NCI-H345 treated with DMSO at 0.1 percent for 48 hours (cell line): Measurements from ENCODE around the gene PHF21B.

Source experiments
- DNase-seq: peaks from one replicate; lab custom pipeline; 2025; ENCODE audit not compliant: unreplicated experiment; lab: John Stamatoyannopoulos, UW

The PHF21B gene

DNA sequence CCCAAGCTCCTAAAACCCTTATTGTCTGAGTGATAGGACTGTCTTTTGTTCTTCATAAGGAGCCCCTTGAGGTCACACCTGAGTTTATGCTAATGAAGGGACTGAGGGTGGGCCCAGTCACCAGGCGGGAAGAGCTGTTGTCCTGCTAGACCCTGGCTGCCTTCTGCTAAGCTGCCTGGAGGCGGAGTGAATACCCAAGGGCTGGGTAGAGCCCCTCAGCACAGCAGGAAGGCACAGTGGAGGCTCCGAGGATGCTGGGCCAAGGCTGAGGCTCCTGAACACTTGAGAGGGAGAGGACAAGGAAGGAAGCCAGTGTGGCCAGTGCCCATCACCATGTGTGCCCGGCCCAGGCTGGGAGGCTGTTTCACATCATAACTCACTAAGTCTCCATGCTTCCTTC, 4.8 kb upstream of the PHF21B start:
- no peak for DNase-seq

- DNase-seq, result no peak
Observed at GRCh38 chr22:45013138-45013537, 3.3 kb upstream of the PHF21B start.

GRCh38 chr22:45010532-45010900, 711 bp upstream of the PHF21B start:
- no peak for DNase-seq

DNA sequence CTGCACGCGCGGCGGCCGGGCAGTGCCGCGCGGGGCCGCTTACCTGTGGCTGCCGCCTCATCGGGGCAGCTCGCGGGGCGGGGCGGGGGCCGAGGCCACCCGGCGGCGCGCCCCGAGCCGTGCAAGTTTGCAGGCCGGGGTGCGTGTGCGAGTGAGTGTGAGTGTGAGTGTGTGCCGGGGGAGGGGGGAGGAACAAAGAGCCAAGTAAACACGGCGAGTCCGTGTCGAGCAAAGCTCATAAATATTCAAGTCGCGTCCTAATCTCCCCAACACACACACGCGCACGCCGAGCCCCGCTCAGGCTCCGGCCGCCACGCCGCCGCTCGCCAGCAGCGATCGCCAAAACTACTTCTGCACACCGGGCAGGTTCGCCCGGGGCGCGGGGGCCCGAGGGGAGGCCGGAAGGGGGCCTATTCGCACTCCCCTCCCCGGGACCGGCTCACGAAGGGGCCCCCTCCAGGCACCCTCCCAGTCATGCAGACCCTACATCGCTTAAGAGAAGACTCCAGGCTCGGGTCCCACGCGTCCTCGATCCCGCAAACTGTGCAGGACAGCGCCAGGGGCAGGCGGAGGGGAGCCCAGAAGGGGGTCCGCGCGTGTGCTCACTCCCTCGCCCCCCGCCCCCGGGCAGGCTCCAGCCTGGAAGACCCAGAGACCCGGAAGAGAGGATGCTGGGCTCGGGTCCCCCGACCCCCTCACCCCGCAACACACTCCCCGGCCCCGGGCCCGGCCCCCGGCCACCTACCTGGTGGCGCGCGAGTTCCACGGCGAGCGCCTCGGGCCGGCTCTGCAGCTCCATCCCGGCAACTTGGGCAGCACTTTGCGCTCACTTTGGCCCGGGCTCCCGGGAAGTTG, 827 bp downstream of the PHF21B start:
- DNase-seq, result no peak

DNA sequence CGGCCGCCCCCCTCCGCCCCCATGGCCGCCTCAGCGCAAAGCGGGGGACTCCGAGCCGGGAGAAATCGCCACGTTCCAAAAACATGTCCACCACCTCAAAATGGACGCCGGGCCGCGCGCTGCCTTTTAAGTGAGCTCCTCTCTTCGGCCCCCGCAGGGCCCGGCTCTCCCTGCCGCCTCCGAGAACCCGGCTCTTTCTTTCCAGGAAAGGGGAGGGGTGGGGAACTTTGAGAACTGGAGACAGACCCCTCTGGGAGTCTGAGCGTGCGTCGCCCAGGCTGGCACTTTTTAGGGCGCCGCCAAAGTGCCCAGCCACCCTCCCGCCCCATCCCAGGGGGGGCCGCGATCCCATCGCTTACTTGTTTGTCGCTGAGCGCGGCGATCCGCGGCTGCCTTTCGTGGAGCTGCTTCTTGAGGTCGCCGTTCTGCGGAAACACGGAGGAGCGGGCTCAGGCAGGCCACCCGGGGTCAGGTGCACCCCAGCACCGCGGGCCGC, 1.6 kb downstream of the PHF21B start:
- no peak for DNase-seq

DNA sequence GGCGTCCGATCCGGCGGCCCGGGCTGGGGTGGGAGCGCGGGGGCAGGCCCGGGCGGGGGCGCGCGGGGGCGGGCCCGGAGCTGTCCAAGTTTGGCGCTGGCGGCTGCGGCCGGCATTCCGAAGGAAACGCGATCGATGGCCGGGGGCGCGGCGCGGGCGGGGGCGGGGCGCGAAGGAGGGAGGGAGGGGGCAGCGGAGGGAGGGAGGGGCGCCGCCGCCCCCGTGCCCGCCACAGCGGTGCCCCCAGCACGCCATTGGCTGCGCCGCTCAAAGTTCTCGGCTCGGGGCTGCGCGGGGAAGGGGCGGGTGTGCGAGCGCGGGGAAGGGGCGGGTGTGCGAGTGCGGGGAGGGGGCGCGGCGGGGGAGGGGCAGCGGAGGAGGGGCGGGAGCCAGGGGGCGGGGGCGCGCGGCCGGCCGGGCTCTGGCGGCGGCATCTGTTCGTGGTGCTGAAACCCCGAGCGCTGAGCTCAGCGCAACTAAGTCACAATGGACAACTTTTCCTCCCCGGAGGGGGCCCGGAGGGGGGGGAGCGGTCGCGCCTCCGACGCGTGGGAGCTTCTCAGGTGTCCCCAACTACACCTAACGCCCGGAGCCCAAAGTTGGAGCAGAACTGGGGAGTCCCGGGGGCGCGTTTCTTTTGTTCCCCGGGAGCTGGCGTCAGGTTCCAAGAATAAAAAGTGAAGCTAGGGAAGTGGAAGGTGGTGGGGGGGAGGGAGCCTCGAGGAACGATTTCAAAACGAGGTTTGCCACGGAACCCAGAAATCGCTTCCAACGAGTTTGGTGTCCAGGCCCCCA, 2.2 kb downstream of the PHF21B start:
- no peak for DNase-seq

DNA sequence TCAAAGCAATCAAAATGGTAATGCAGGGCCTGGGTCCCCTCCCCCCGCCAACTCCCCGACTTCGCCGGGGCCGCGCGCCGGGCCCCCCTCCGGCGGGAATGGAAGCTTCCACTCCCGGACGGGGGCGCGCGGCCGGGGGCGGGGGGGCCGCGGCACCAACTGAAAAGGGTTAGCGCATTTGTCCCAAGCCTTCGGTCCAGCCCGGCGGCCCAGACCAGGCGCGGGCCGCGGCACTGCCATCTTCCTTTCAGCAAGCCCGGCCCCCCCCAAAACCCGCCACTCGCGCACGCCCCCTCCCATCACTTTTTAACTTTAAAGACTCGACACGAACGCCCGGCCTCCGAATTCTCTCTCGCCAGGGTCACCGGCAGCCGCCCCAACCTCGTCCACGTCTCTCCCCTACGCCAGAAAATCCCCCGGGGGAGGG, 2.8 kb downstream of the PHF21B start:
- DNase-seq, result no peak

GRCh38 chr22:45006111-45006963, 3.5 kb downstream of the PHF21B start:
- no peak for DNase-seq

DNA sequence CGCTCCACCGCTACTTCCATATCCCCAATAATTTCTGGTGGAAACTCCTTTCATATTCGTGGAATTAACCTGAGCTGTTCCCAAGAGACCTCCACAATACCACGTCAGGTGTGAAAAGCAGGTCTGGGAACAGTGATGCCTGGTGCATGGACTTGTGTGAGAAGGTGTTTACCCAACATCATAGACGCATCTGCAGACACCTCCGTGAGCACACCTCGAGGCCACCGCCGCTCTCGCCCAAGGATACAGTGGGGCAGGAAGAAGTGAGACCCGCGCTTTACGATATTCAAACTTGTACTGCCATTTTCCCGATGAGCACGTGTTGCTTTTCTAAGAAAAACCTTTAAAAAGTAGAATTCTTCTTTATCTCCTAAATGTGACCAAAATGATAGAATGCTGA, 8.2 kb downstream of the PHF21B start:
- DNase-seq, result no peak

GRCh38 chr22:45000330-45000729, 9.5 kb downstream of the PHF21B start:
- no peak for DNase-seq

DNA sequence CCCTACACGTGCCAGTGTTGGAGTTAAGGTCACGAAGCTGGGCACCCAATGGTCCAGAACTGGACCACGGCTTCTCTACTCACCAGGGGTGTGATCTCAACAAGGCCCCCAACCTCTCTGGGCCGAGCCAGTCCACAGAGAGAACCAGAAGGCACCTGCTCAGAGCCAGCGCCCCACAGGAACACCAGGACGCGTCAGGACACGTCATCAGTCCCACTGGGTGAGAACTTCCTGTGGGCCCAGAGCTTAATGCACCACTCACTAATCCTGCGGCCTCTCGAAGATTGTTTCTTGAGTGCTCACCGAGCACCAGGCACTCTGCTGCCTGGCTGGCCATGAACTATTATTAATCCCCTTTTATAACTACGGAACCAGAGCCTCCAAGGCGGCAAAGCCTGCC, 10.1 kb downstream of the PHF21B start:
- DNase-seq, result no peak

DNA sequence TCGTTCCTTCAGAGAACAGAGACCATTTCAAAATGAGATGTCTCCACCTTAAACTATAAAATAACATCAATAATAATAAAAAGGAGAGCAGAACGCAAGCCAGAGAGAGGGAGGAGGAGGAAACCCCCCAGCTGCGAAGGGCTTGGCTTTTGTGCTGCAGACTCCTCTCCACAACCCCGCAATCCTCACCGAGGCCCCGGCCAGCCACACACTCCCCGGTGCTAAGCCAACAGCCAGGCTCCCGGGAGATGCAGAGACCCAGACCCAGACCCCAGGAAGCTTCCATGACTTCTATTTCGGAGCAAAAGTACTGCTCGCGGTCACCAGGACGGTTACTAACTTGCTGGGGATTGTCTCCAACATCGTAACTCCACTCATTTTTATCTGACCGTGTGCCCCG, 10.6 kb downstream of the PHF21B start:
- DNase-seq, result no peak

- DNase-seq, result no peak
Observed at GRCh38 chr22:44998296-44998695, 11.5 kb downstream of the PHF21B start.

- no peak for DNase-seq
Observed at GRCh38 chr22:44997060-44997459, 12.7 kb downstream of the PHF21B start.

DNA sequence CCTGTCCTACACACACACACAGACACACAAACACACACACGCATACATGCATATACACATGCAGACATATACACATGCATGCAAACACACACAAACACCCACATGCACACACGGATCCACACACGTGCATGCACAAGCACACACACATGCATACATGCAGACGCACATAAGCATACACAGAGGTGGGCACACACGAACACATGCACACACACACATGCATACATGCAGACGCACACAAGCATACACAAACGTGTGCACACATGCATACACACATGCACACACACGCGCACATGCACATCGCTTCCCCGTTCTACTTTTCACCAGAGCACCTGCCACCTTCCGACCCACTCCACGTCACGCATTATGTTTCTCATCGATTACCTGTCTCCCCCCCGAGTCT, 13.2 kb downstream of the PHF21B start:
- no peak for DNase-seq

DNA sequence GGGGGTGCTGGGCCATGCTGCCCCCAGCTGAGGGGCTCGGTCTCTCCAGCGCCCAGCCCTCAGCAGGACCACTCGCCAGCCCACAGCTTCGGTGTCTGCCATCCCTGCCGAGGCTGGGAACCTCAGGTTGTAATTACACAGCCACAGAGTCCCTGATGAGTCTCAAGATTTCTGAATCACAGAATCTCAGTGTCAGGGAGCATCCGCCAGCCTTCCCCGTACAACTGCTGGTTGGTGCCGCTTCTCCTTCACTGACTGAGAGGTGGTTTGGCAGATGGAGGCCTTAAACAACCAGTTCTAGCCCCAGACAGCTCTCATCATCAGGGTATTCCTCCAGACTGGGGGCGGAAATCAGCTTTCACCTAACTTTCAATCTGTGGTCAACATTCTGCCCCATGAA, 13.7 kb downstream of the PHF21B start:
- no peak for DNase-seq

GRCh38 chr22:44995715-44996114, 14.1 kb downstream of the PHF21B start:
- DNase-seq, result no peak

DNA sequence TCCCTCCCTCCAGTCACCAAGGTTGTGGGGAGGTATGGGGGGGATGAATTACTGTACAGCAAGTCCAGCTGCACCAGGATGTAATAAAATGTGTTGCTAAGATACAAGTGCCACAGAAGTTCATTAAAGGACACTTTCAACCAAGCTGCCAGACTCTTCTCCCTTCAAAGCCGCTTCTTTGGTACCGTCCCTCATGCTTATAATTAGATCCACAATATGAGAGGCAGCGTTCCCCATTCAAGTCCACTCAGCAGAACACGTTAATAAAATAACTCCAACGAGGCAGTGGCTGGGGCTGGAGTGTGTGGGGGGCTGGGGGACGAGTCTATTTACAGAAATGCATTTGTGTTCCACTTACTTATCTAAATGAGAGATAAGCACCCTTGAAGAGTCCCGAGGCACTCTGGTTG, 14.7 kb downstream of the PHF21B start:
- peak; percentile 19 for DNase-seq

DNA sequence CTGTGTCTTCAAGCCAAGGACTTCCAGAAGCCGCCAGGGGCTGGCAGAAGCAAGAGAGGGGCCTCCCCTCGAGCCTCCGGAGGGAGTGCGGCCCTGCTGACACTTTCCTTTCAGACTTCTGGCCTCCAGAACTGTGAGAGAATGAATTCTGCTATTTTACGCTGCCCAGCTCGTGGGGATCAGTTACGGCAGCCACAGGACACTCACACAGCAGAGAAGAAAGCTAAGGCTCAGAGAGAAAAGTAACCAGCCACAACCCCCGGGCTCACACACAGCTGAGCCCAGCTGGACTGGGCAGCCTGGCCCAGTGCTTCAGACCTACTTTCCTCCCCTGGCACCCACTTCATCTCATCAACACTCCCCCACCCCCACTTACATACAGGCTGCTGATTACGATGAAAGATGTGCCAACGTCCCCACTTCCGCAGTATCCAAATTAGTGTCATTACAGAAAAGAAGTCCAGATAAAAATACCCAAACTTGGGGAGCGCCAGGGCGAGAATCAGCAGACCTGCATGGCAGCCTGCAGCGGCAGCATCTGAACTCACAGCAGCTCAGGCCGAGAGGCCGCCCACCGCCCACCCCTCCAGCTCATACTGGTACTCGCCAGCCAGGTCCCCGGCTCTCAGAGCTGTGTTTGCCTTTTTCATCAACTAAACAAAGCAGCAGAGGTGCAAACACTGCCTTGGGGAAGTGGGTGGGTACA, 15.3 kb downstream of the PHF21B start:
- DNase-seq, result no peak

- DNase-seq, result no peak
Observed at GRCh38 chr22:44992166-44992565, 17.6 kb downstream of the PHF21B start.

GRCh38 chr22:44991218-44991617, 18.6 kb downstream of the PHF21B start:
- no peak for DNase-seq
